ENCODE data around the gene PPFIBP1. TPM values are rescaled to one million over a fixed set of nuclear protein-coding genes. Genes with fewer than 3 reads are reported as not detected.

The PPFIBP1 gene
- total and polyA plus RNA-seq, 8 donors: 6.6 to 254 (median 50.0) TPM

DNA sequence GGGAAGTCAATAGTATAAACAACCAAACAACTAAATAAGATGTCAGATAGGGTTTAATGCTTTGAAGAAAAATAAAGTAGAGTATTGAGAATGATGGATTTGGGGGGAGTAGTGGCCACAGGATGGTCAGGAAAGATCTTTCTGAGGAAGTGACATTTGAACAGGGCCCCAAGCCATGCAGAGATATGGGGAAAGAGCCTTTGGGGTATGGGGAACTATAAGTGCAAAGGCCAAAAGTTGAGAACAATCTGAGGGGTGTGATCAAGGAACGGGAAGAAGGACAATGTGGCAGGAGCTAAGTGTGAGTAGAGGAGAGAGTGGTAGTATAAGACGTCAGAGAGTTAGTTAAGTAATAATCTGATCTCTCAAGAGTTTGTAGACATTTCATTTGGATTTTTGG lies 188.0 kb downstream of the PPFIBP1 start:
- Histone ChIP-seq H3K9me3 (no peaks in the 10 kb centered on the region), H3K27me3 (no peaks in the 10 kb centered on the region), H3K4me3 (peak overlapping the region in 3 of 4 donors; percentile 86 to 97 (median 94)), H3K4me1 (peaks cover 12 to 29% (median 26%) of the 10 kb centered on the region in 4 donors), H3K36me3 (peaks cover 18 to 30% (median 25%) of the 10 kb centered on the region in 4 donors), H3K27ac (no peak overlapping the region)
- TF ChIP-seq EP300 (IDR thresholded peaks at IDR 0.05) (no peak), POLR2AphosphoS5 (IDR thresholded peaks at IDR 0.05) (no peak), POLR2A (IDR thresholded peaks at IDR 0.05) (no peak)
- TF ChIP-seq, protein P1, sequence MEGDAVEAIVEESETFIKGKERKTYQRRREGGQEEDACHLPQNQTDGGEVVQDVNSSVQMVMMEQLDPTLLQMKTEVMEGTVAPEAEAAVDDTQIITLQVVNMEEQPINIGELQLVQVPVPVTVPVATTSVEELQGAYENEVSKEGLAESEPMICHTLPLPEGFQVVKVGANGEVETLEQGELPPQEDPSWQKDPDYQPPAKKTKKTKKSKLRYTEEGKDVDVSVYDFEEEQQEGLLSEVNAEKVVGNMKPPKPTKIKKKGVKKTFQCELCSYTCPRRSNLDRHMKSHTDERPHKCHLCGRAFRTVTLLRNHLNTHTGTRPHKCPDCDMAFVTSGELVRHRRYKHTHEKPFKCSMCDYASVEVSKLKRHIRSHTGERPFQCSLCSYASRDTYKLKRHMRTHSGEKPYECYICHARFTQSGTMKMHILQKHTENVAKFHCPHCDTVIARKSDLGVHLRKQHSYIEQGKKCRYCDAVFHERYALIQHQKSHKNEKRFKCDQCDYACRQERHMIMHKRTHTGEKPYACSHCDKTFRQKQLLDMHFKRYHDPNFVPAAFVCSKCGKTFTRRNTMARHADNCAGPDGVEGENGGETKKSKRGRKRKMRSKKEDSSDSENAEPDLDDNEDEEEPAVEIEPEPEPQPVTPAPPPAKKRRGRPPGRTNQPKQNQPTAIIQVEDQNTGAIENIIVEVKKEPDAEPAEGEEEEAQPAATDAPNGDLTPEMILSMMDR (IDR thresholded peaks at IDR 0.05): no peak
- 41 to 63% (median 61%) methylated on average over 2 of the region's 2 CpGs for WGBS, 5 donors
- no peak for DNase-seq
- intact Hi-C loops (cut with DNase I; ENCODE audit: low total_unique reads): no loop called here

DNA sequence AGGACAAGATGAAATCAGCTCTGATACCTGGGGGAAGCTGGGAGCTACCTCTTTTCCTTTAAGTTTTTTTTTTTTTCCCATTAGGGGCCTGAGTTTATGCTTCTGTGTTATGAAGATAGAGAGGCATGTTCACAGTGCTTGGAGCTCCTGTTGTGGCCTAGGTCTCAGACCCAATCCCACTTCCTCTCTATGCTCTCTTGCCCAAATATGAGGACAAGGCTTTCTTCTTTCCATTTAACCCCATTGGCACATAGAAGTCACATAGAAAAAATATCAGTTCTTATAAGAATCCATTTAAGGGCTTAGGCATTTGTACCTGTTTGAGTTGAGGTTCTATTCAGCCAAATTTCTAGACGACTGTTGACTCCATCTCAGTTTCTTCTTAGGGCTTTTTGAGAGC lies 199.2 kb downstream of the PPFIBP1 start:
- Histone ChIP-seq H3K4me1 (no peaks in the 10 kb centered on the region), H3K4me3 (no peak overlapping the region), H3K27me3 (no peaks in the 10 kb centered on the region), H3K27ac (no peak overlapping the region), H3K9me3 (no peaks in the 10 kb centered on the region), H3K36me3 (peaks cover 34 to 94% (median 90%) of the 10 kb centered on the region in 4 donors)
- no peak for TF ChIP-seq EP300 (IDR thresholded peaks at IDR 0.05)
- TF ChIP-seq, protein P1 (IDR thresholded peaks at IDR 0.05): no peak
- no peak for TF ChIP-seq POLR2A (IDR thresholded peaks at IDR 0.05)
- TF ChIP-seq POLR2AphosphoS5 (IDR thresholded peaks at IDR 0.05): no peak
- WGBS, 5 donors: 77 to 85% (median 79%) methylated on average over 1 of the region's 1 CpG
- DNase-seq: no peak
- intact Hi-C loops (cut with DNase I; ENCODE audit: low total_unique reads): no loop called here

DNA sequence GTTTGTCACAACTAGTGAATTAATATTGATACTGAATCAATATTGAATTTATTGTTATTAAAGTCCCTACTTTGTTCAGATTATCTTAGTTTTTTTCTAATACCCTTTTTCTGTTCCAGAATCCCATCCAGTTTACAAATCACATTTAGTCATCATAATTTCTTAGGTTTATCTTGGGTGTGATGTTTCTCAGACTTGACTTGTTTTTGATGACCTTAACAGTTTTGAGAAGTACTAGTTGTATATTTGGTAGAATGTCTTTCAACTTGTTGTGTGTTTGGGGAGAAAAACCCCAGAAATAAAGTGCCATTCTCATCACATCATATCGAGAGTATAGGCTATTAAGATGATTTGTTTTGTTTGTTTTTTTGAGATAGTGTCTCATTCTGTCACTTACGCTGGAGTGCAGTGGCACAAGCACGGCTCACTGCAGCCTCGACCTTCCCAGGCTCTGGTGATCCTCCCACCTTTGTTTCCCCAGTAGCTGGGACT lies 206.1 kb downstream of the PPFIBP1 start:
- peaks cover 7 to 70% (median 66%) of the 10 kb centered on the region in 4 donors for H3K36me3 ChIP-seq
- no peak overlapping the region for H3K27ac ChIP-seq
- no peaks in the 10 kb centered on the region for H3K4me1 ChIP-seq
- intact Hi-C loops (cut with DNase I; ENCODE audit: low total_unique reads): loop anchor here (10.0 kb wide), 1 partner anchor 85 kb away; no protein-coding TSS in a partner anchor
- DNase-seq: no peak
- no peak for TF ChIP-seq POLR2A (IDR thresholded peaks at IDR 0.05)
- TF ChIP-seq, protein P1 (IDR thresholded peaks at IDR 0.05): no peak
- no peak for TF ChIP-seq EP300 (IDR thresholded peaks at IDR 0.05)
- TF ChIP-seq POLR2AphosphoS5 (IDR thresholded peaks at IDR 0.05): no peak
- no peaks in the 10 kb centered on the region for H3K9me3 ChIP-seq
- WGBS, 5 donors: 83 to 89% (median 89%) methylated on average over 4 of the region's 4 CpGs
- no peaks in the 10 kb centered on the region for H3K27me3 ChIP-seq
- no peak overlapping the region for H3K4me3 ChIP-seq

DNA sequence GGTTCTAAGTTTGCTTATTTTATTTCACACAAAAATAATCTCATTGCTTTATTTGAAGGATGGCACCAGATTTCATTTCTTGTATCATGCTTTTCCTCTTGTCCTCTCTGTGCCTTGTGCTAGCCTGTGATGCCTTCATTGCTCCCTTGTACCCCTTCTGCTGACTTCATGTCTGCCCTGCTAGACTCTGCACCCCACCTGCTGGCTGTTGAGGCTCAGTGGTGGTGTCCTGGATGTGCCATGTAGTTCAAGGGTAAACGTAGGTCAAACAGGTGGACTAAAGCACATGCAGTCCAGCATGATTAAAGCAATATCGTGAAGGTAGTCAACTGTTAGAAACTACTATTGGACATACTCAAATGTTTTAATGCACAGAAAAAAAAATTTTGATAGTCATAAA lies 208.3 kb downstream of the PPFIBP1 start:
- Histone ChIP-seq H3K27me3 (no peaks in the 10 kb centered on the region), H3K9me3 (no peaks in the 10 kb centered on the region), H3K4me1 (no peaks in the 10 kb centered on the region), H3K36me3 (peaks cover 4 to 70% (median 62%) of the 10 kb centered on the region in 4 donors), H3K27ac (no peak overlapping the region), H3K4me3 (no peak overlapping the region)
- TF ChIP-seq, protein P1 (IDR thresholded peaks at IDR 0.05): peak in 1 of 7 experiments; percentile 7
- TF ChIP-seq EP300 (IDR thresholded peaks at IDR 0.05): no peak
- peak; percentile 29 to 32 for DNase-seq
- 33 to 66% (median 48%) methylated on average over 2 of the region's 2 CpGs for WGBS, 5 donors
- intact Hi-C loops (cut with DNase I; ENCODE audit: low total_unique reads): loop anchor here (10.0 kb wide), 1 partner anchor 83 kb away; no protein-coding TSS in a partner anchor

Measured in stomach (tissue), 9 donors.